ENCODE measurements around the gene TMEM163.

GRCh38 chr2:134408386-134408785, 310.4 kb downstream of the TMEM163 start:
- TF ChIP-seq, protein P1, sequence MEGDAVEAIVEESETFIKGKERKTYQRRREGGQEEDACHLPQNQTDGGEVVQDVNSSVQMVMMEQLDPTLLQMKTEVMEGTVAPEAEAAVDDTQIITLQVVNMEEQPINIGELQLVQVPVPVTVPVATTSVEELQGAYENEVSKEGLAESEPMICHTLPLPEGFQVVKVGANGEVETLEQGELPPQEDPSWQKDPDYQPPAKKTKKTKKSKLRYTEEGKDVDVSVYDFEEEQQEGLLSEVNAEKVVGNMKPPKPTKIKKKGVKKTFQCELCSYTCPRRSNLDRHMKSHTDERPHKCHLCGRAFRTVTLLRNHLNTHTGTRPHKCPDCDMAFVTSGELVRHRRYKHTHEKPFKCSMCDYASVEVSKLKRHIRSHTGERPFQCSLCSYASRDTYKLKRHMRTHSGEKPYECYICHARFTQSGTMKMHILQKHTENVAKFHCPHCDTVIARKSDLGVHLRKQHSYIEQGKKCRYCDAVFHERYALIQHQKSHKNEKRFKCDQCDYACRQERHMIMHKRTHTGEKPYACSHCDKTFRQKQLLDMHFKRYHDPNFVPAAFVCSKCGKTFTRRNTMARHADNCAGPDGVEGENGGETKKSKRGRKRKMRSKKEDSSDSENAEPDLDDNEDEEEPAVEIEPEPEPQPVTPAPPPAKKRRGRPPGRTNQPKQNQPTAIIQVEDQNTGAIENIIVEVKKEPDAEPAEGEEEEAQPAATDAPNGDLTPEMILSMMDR (IDR thresholded peaks at IDR 0.05), result no peak
- TF ChIP-seq EP300 (IDR thresholded peaks at IDR 0.05) (no peak), POLR2A (IDR thresholded peaks at IDR 0.05) (no peak)
